Measurements from ENCODE around the gene CAMK2A. TPM values are rescaled to one million over a fixed set of nuclear protein-coding genes. Genes with fewer than 3 reads are reported as not detected.

The CAMK2A gene
- polyA plus RNA-seq, 1 experiment, result 0.37 TPM

DNA sequence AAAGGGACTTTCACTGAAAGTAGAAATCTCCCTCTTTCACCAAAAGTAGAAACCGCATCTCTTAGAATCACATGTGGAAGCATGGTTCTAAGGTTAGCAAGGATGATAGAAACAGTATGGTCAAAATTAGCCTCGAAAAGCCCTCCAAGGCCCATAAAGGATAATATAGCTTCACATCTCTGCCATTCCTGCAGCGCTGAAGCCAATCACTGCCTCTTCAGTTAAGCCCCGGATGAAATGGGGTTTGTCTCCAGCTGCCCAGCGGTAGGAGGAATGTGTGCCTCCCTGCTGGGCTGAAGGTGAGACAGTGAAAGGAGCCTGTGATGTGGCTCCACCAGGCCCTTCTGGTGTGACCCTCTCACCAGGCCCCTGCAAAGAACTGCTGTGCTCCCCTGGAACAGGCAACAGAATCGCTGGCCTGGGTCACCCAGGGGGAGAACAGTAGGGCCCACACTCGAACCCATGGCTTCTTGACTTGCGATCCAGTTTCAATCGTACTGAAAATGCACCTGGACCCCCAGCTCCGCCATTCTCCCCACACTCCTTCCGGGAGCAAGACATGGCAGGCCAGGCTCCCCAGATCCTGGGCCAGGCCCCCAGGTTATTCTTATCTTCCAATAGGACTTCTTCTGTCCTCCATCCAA is 47.2 kb downstream of the CAMK2A start:
- Histone ChIP-seq H3K4me3 (ENCODE audit: low read depth, low read length) (no peak overlapping the region), H3K27me3 (ENCODE audit: control insufficient read depth, insufficient read depth, low read length) (peaks cover 2% of the 10 kb centered on the region), H3K27ac (ENCODE audit: low read depth, low read length) (no peak overlapping the region), H3K9me3 (ENCODE audit: control insufficient read depth, insufficient read depth, low read length) (no peaks in the 10 kb centered on the region; the same call in 1 of the 2 replicates)
- no peak for TF ChIP-seq CTCF (IDR thresholded peaks at IDR 0.05; ENCODE audit: low read depth, low read length)
- DNase-seq (ENCODE audit: low read depth, low spot score), result no peak
- ChIA-PET CTCF (interaction anchor here (0.7 to 1.5 kb wide), 2 partner anchors 13 to 109 kb away, joined by 3 to 5 read pairs; no protein-coding TSS in a partner anchor), POLR2A (no interaction called here)

DNA sequence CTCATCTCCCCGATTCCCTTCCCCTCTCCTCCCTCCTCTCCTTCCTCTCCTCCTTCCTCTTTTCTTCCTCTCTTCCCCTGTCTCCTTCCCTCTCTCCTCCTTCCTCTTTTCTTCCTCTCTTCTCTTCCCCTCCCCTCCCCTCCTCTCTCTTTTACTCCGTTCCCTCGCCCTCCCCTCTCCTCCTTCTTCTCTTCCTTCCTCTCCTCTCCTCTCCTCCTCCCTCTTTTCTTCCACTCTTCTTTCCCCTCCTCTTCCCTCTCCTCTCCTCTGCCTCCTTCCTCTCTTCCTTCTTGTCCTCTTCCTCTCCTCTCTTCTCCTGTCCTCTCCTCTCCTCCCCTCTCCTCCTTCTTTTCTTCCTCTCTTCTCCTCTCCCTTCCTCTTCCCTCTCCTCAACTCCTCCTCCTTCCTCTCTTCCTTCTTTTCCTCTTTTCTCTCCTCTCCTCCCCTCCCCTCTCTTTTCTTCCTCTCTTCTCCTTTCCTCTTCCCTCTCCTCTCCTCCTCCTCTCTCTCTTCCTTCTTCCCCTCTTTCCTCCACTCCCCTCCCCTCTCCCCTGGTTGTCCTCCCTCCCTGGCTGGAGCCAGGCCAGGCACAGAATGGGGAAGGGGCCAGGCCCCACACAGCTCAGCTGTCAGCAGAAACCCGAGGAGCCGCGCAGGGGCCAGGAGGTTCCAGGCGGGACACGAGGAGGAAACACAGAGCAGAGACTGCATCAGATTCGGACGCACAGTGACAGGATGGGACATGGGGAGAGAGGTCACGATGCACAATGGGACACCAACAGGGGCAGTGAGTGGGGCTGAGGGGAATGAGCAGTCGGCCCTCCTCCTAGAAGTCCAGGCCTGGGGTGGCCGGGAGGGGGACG is 48.0 kb downstream of the CAMK2A start:
- no peak for TF ChIP-seq CTCF (IDR thresholded peaks at IDR 0.05; ENCODE audit: low read depth, low read length)
- CTCF ChIA-PET, result no interaction called here

DNA sequence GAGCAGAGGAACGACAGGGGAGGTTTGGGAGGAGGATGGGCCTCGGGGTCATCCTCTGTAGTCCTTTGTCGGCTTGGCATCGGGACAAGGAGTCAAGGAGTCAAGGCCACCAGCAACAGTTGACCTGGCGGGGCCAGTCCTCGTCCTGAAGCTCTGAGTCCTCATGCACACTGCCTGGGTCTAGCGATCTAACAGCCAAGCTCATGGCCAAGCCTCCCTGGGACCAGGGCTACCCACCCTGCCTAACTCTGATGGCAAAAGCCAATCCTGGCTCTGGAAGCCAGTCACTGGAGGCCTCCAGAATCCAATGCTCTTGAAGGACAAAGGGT is 49.8 kb downstream of the CAMK2A start:
- Histone ChIP-seq H3K27ac (ENCODE audit: low read depth, low read length) (no peak overlapping the region), H3K9me3 (ENCODE audit: control insufficient read depth, insufficient read depth, low read length) (no peaks in the 10 kb centered on the region; the same call in 1 of the 2 replicates), H3K27me3 (ENCODE audit: control insufficient read depth, insufficient read depth, low read length) (peaks cover 2% of the 10 kb centered on the region), H3K4me3 (ENCODE audit: low read depth, low read length) (no peak overlapping the region)
- TF ChIP-seq CTCF (IDR thresholded peaks at IDR 0.05; ENCODE audit: low read depth, low read length), result no peak
- CTCF ChIA-PET, result no interaction called here
- POLR2A ChIA-PET, result no interaction called here
- DNase-seq (ENCODE audit: low read depth, low spot score), result no peak

More for the DNA sequence above, 48.0 kb downstream of the CAMK2A start:
- Histone ChIP-seq H3K9me3 (ENCODE audit: control insufficient read depth, insufficient read depth, low read length) (no peaks in the 10 kb centered on the region; the same call in 1 of the 2 replicates), H3K4me3 (ENCODE audit: low read depth, low read length) (no peak overlapping the region), H3K27me3 (ENCODE audit: control insufficient read depth, insufficient read depth, low read length) (peaks cover 2% of the 10 kb centered on the region), H3K27ac (ENCODE audit: low read depth, low read length) (no peak overlapping the region)
- POLR2A ChIA-PET, result no interaction called here
- no peak for DNase-seq (ENCODE audit: low read depth, low spot score)

- H3K27ac ChIP-seq (ENCODE audit: low read depth, low read length), result no peak overlapping the region
- no peak for TF ChIP-seq CTCF (IDR thresholded peaks at IDR 0.05; ENCODE audit: low read depth, low read length)
- no peaks in the 10 kb centered on the region; the same call in 1 of the 2 replicates for H3K9me3 ChIP-seq (ENCODE audit: control insufficient read depth, insufficient read depth, low read length)
- POLR2A ChIA-PET, result no interaction called here
- no peak for DNase-seq (ENCODE audit: low read depth, low spot score)
- H3K4me3 ChIP-seq (ENCODE audit: low read depth, low read length), result no peak overlapping the region
- CTCF ChIA-PET, result no interaction called here
- peaks cover 2% of the 10 kb centered on the region for H3K27me3 ChIP-seq (ENCODE audit: control insufficient read depth, insufficient read depth, low read length)
These were observed 50.3 kb downstream of the CAMK2A start for GRCh38 chr5:150239099-150239793.

Measured in AG04450 (cell line).